Common myeloid progenitor, CD34-positive (primary cell): Measurements from ENCODE around the gene P2RX1.

ENCODE experiments used
- CTCF ChIA-PET: fragments of 350-600 bp; sonication (Branson Sonifier 250); formaldehyde crosslinking; loops from one replicate; lab custom pipeline; 2021; ENCODE audit warnings: antibody characterized with exemption; lab: Charles Lee
- POLR2A ChIA-PET: fragments of 350-600 bp; sonication (Branson Sonifier 250); formaldehyde crosslinking; loops from one replicate; lab custom pipeline; 2021; ENCODE audit warnings: antibody characterized with exemption; lab: Charles Lee
- DNase-seq, 3 donors: peaks; one replicate each; pipeline versions ENCODE4 v3.0.0 to v3.0.0-alpha.2; 2013
- H3K27ac ChIP-seq, 2 experiments: 1 replicate in 1 of 2; 2 replicates in 1 of 2; pipeline ENCODE4 v1.7.0; 2013; ENCODE audit warnings: inconsistent platforms in 2 of 2, low read length in 2 of 2, mild to moderate bottlenecking in 2 of 2, low read depth in 1 of 2, moderate library complexity in 1 of 2; ENCODE audit not compliant: severe bottlenecking in 2 of 2, insufficient read depth in 1 of 2, poor library complexity in 1 of 2
- H3K27me3 ChIP-seq, 5 experiments: replicated peaks in 2 of 5; 1 replicate in 3 of 5; 2 replicates in 2 of 5; pipeline versions ENCODE4 v1.6.1 to v1.7.0; 2013; ENCODE audit warnings: low read length in 4 of 5, mild to moderate bottlenecking in 2 of 5, moderate library complexity in 2 of 5, inconsistent platforms in 1 of 5; ENCODE audit not compliant: insufficient read depth in 5 of 5, control insufficient read depth in 4 of 5
- H3K36me3 ChIP-seq, 4 experiments: 1 replicate in 2 of 4; 2 replicates in 2 of 4; pipeline versions ENCODE4 v1.6.1 to v1.7.0; 2013; ENCODE audit warnings: low read length in 3 of 4, control low read depth in 1 of 4, mild to moderate bottlenecking in 1 of 4; ENCODE audit not compliant: control insufficient read depth in 4 of 4, insufficient read depth in 4 of 4
- H3K4me1 ChIP-seq, 4 experiments: 1 replicate in 3 of 4; 2 replicates in 1 of 4; pipeline versions ENCODE4 v1.6.1 to v1.7.1; 2013; ENCODE audit warnings: low read length in 3 of 4, mild to moderate bottlenecking in 3 of 4, control low read depth in 1 of 4, inconsistent platforms in 1 of 4, moderate library complexity in 1 of 4; ENCODE audit not compliant: control insufficient read depth in 4 of 4, insufficient read depth in 4 of 4; ENCODE audit errors: control extremely low read depth in 1 of 4
- H3K4me3 ChIP-seq, 7 experiments: 1 replicate in 4 of 7; 2 replicates in 3 of 7; pipeline versions ENCODE4 v1.5.1 to v1.7.0; 2013; ENCODE audit warnings: mild to moderate bottlenecking in 7 of 7, low read length in 6 of 7, moderate library complexity in 6 of 7, inconsistent platforms in 2 of 7, low read depth in 2 of 7, control low read depth in 1 of 7; ENCODE audit not compliant: insufficient read depth in 4 of 7, control insufficient read depth in 1 of 7; ENCODE audit errors: extremely low read depth in 1 of 7
- H3K9me3 ChIP-seq, 5 experiments: 1 replicate in 4 of 5; 2 replicates in 1 of 5; pipeline versions ENCODE4 v1.6.1 to v1.7.1; 2013; ENCODE audit warnings: low read length in 4 of 5, mild to moderate bottlenecking in 2 of 5, inconsistent platforms in 1 of 5, low read depth in 1 of 5, moderate library complexity in 1 of 5; ENCODE audit not compliant: control insufficient read depth in 4 of 5, insufficient read depth in 2 of 5; ENCODE audit errors: control extremely low read depth in 1 of 5
- WGBS: methylation state at CpG from one replicate; pipeline ENCODE4 v1.1.5; 2013; ENCODE audit not compliant: insufficient coverage; 5-methylcytosine and 5-hydroxymethylcytosine counted together

The P2RX1 gene

GRCh38 chr17:3935825-3936355 lies 19.6 kb upstream of the P2RX1 start:
- POLR2A ChIA-PET, result interaction anchor here (0.8 to 2.4 kb wide), 3 partner anchors 19 to 29 kb away, joined by 5 to 13 read pairs (median 7); partner anchors contain the start of genes ATP2A3 and P2RX1
- Histone ChIP-seq H3K9me3 (no peaks in the 10 kb centered on the region), H3K27me3 (no peaks in the 10 kb centered on the region), H3K27ac (no peak overlapping the region), H3K36me3 (peaks cover 14 to 75% (median 58%) of the 10 kb centered on the region in 4 experiments), H3K4me1 (peaks cover 0 to 5% (median 0%) of the 10 kb centered on the region in 4 experiments), H3K4me3 (no peak overlapping the region)
- no peak for DNase-seq
- CTCF ChIA-PET, result interaction anchor here (0.7 to 6.9 kb wide), 18 partner anchors 9 to 137 kb away, joined by 3 to 89 read pairs (median 3); partner anchors contain the start of genes ATP2A3 and NCBP3
- 97% methylated on average over 8 of the region's 9 CpGs for WGBS

GRCh38 chr17:3935140-3935542 lies 18.9 kb upstream of the P2RX1 start:
- ChIA-PET POLR2A (interaction anchor here (1.6 to 2.4 kb wide), 3 partner anchors 19 to 28 kb away, joined by 3 to 13 read pairs (median 7); partner anchors contain the start of gene P2RX1), CTCF (interaction anchor here (0.6 to 6.9 kb wide), 25 partner anchors 12 to 139 kb away, joined by 3 to 89 read pairs (median 4); partner anchors contain the start of genes NCBP3 and P2RX1)
- Histone ChIP-seq H3K9me3 (no peaks in the 10 kb centered on the region), H3K4me1 (peaks cover 0 to 5% (median 0%) of the 10 kb centered on the region in 4 experiments), H3K4me3 (no peak overlapping the region), H3K27me3 (no peaks in the 10 kb centered on the region), H3K36me3 (peaks cover 15 to 77% (median 58%) of the 10 kb centered on the region in 4 experiments), H3K27ac (no peak overlapping the region)
- DNase-seq, result peak; percentile 83 to 93 (median 92)
- WGBS, result 11% methylated on average over 5 of the region's 10 CpGs

GRCh38 chr17:3929764-3930163 lies 13.5 kb upstream of the P2RX1 start:
- POLR2A ChIA-PET, result interaction anchor here (0.6 kb wide), 1 partner anchor 8 kb away, joined by 6 read pairs; no protein-coding TSS in a partner anchor

GRCh38 chr17:3929181-3929580 lies 12.9 kb upstream of the P2RX1 start:
- H3K27ac ChIP-seq, result peak overlapping the region in 1 of 2 experiments; percentile 74

More at GRCh38 chr17:3929764-3930163, 13.5 kb upstream of the P2RX1 start:
- DNase-seq, result no peak
- no peaks in the 10 kb centered on the region for H3K4me1 ChIP-seq
- no peak overlapping the region for H3K4me3 ChIP-seq
- CTCF ChIA-PET, result interaction anchor here (1.8 to 6.9 kb wide), 2 partner anchors 15 to 76 kb away, joined by 6 to 89 read pairs; no protein-coding TSS in a partner anchor
- peaks cover 5 to 80% (median 51%) of the 10 kb centered on the region in 4 experiments for H3K36me3 ChIP-seq
- no peaks in the 10 kb centered on the region for H3K27me3 ChIP-seq
- H3K27ac ChIP-seq, result peak overlapping the region in 1 of 2 experiments; percentile 74
- no peaks in the 10 kb centered on the region for H3K9me3 ChIP-seq
- WGBS, result 100% methylated on average over 1 of the region's 1 CpG

GRCh38 chr17:3928406-3928805 lies 12.1 kb upstream of the P2RX1 start:
- no peak for DNase-seq
- Histone ChIP-seq H3K9me3 (no peaks in the 10 kb centered on the region), H3K4me1 (no peaks in the 10 kb centered on the region), H3K36me3 (peaks cover 5 to 83% (median 56%) of the 10 kb centered on the region in 4 experiments), H3K4me3 (no peak overlapping the region), H3K27me3 (no peaks in the 10 kb centered on the region), H3K27ac (no peak overlapping the region)
- WGBS, result 100% methylated on average over 14 of the region's 16 CpGs
- CTCF ChIA-PET, result interaction anchor here (0.8 to 2.5 kb wide), 4 partner anchors 12 to 76 kb away, joined by 3 to 9 read pairs (median 4); partner anchors contain the start of gene P2RX1
- POLR2A ChIA-PET, result no interaction called here

More at GRCh38 chr17:3929181-3929580, 12.9 kb upstream of the P2RX1 start:
- POLR2A ChIA-PET, result no interaction called here
- H3K4me1 ChIP-seq, result no peaks in the 10 kb centered on the region
- H3K36me3 ChIP-seq, result peaks cover 5 to 81% (median 53%) of the 10 kb centered on the region in 4 experiments
- no peaks in the 10 kb centered on the region for H3K27me3 ChIP-seq
- H3K9me3 ChIP-seq, result no peaks in the 10 kb centered on the region
- no peak for DNase-seq
- no peak overlapping the region for H3K4me3 ChIP-seq
- CTCF ChIA-PET, result interaction anchor here (1.0 to 1.2 kb wide), 2 partner anchors 15 to 76 kb away, joined by 3 to 6 read pairs; no protein-coding TSS in a partner anchor
- WGBS, result 98% methylated on average over 12 of the region's 12 CpGs

GRCh38 chr17:3927628-3928340 lies 11.5 kb upstream of the P2RX1 start:
- ChIA-PET POLR2A (no interaction called here), CTCF (interaction anchor here (0.8 to 2.5 kb wide), 3 partner anchors 8 to 13 kb away, joined by 3 to 9 read pairs (median 3); partner anchors contain the start of gene P2RX1)
- 88% methylated on average over 7 of the region's 15 CpGs for WGBS
- Histone ChIP-seq H3K4me3 (no peak overlapping the region), H3K4me1 (no peaks in the 10 kb centered on the region), H3K9me3 (no peaks in the 10 kb centered on the region), H3K27me3 (no peaks in the 10 kb centered on the region), H3K27ac (peak overlapping the region in 1 of 2 experiments; percentile 43), H3K36me3 (peaks cover 5 to 80% (median 55%) of the 10 kb centered on the region in 4 experiments)
- DNase-seq, result no peak
